NCI-H2196 (cell line): Measurements from ENCODE around the gene DDX60.
"Not testable (repeated sequence)": the region's sequence is repeated elsewhere in the genome, so short reads cannot be mapped to it uniquely, and the experiment has no call there.

Source experiments
- DNase-seq: peaks from one replicate; lab custom pipeline; 2025; ENCODE audit not compliant: unreplicated experiment; lab: John Stamatoyannopoulos, UW

The DDX60 gene

GRCh38 chr4:168304744-168305459 lies 13.7 kb downstream of the DDX60 start:
- DNase-seq = peak; percentile 9

- not testable (repeated sequence) for DNase-seq
Observed at GRCh38 chr4:168303430-168303829, 15.1 kb downstream of the DDX60 start.

GRCh38 chr4:168293386-168293975 lies 25.1 kb downstream of the DDX60 start:
- DNase-seq = no peak

- DNase-seq = no peak
Observed at GRCh38 chr4:168291242-168291641, 27.3 kb downstream of the DDX60 start.

- DNase-seq = not testable (repeated sequence)
Observed at GRCh38 chr4:168285850-168286249, 32.7 kb downstream of the DDX60 start.

- DNase-seq = no peak
Observed at GRCh38 chr4:168279556-168279955, 39.0 kb downstream of the DDX60 start.

GRCh38 chr4:168275836-168276235 lies 42.7 kb downstream of the DDX60 start:
- no peak for DNase-seq

- DNase-seq = no peak
Observed at GRCh38 chr4:168274871-168275270, 43.7 kb downstream of the DDX60 start.

GRCh38 chr4:168273838-168274237 lies 44.7 kb downstream of the DDX60 start:
- DNase-seq = no peak

- no peak for DNase-seq
Observed at GRCh38 chr4:168272488-168272887, 46.1 kb downstream of the DDX60 start.

- DNase-seq = peak; percentile 10
Observed at GRCh38 chr4:168269896-168270295, 48.7 kb downstream of the DDX60 start.

GRCh38 chr4:168265327-168265726 lies 53.2 kb downstream of the DDX60 start:
- no peak for DNase-seq

GRCh38 chr4:168264903-168265302 lies 53.6 kb downstream of the DDX60 start:
- DNase-seq = peak; percentile 40

- DNase-seq = no peak
Observed at GRCh38 chr4:168263039-168263438, 55.5 kb downstream of the DDX60 start.

- DNase-seq = no peak
Observed at GRCh38 chr4:168259096-168259495, 59.5 kb downstream of the DDX60 start.

- DNase-seq = no peak
Observed at GRCh38 chr4:168257768-168258167, 60.8 kb downstream of the DDX60 start.

- DNase-seq = no peak
Observed at GRCh38 chr4:168248176-168248710, 70.3 kb downstream of the DDX60 start.

- DNase-seq = no peak
Observed at GRCh38 chr4:168247603-168248002, 70.9 kb downstream of the DDX60 start.

GRCh38 chr4:168241953-168242352 lies 76.6 kb downstream of the DDX60 start:
- no peak for DNase-seq

GRCh38 chr4:168240821-168241220 lies 77.7 kb downstream of the DDX60 start:
- no peak for DNase-seq

GRCh38 chr4:168221301-168221700 lies 97.3 kb downstream of the DDX60 start:
- DNase-seq = peak; percentile 47

GRCh38 chr4:168220893-168221292 lies 97.7 kb downstream of the DDX60 start:
- DNase-seq = no peak

GRCh38 chr4:168218645-168219044 lies 99.9 kb downstream of the DDX60 start:
- no peak for DNase-seq
